GM12892 (cell line): ENCODE measurements around the gene PLEKHM1.

Experiments used
- POLR2A ChIP-seq: IDR thresholded peaks from 2 replicates; pipeline ENCODE4 v1.6.1; 2011; ENCODE audit warnings: low read depth, low read length, control low read depth
- TAF1 ChIP-seq: IDR thresholded peaks from 2 replicates; pipeline ENCODE4 v1.6.1; 2011; ENCODE audit warnings: low read depth, mild to moderate bottlenecking, control low read depth, low read length, borderline replicate concordance

- TF ChIP-seq TAF1 (no peak), POLR2A (no peak)
These were observed 66.6 kb downstream of the PLEKHM1 start for GRCh38 chr17:45423975-45424335.
